Measurements from ENCODE around the gene LYSMD1. TPM values are rescaled to one million over a fixed set of nuclear protein-coding genes. Genes with fewer than 3 reads are reported as not detected.

Gene LYSMD1
- total and polyA plus RNA-seq, 2 of the 8 experiments (the other 6 are each of a cell fraction or from before 2014, with no cell fraction given) = 2.4 to 6.0 TPM

DNA sequence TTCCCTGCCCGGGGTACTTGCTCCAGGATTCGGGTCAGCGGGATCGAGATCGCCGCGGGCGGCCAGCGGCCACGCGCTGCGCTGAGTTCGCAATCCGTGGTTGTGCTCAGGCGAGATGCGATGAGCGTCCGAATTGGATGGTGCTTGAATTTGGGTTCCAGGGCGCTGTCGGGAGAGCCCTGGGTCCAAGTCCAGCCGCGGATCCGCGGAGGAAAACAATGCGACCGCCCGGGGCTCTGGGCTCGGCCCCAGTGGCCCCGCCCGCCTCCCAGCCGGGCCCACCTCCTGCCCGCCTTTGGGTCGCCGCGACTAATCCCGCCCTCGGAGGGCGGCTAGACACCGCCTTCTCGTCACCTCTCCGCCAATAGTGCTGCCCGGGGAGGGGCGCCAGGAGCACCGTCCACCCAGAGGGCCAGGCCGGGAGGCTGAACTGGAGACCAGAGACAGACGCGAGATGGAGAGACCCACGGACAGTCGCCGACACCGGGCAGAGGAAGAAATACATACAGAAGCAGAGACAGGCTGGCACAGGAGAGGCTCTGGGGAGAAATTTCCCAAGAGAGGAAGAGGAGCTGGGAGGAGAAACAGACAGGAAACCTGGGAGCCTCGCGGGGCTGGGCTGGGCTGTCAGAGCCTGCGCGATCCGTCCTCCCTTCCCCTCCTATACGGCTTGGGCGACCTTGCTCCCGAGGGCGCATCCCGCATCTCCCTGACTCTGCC, 19.1 kb downstream of the LYSMD1 start, which contains the start of gene SEMA6C:
Gene SEMA6C (minus strand): TSS at position 220 of the 720 bp plus-strand sequence. CDS start 4,010 bp downstream, outside the sequence.
- H3K27me3 ChIP-seq (replicated peaks in 1 of 4; ENCODE audit: control insufficient read depth in 3 of 4, extremely low read depth in 1 of 4, insufficient read depth in 3 of 4, low read length in 3 of 4) = peaks cover 0 to 17% (median 8%) of the 10 kb centered on the region in 4 experiments; a peak in 5 of 7 replicates
- peaks cover 5% of the 10 kb centered on the region; the same call in 1 of the 2 replicates for H3K79me1 ChIP-seq (ENCODE audit: low read depth, low read length)
- no peaks in the 10 kb centered on the region for H3K36me3 ChIP-seq (ENCODE audit: control insufficient read depth in 2 of 4, insufficient read depth in 4 of 4, low read length in 3 of 4)
- H3K23me2 ChIP-seq (ENCODE audit: low read depth, low read length) = peaks cover 16% of the 10 kb centered on the region
- peak within 1 kb of the TSS; percentile 98 to 100 for H3K4me2 ChIP-seq (ENCODE audit: insufficient read depth in 1 of 2, low read depth in 2 of 2, low read length in 2 of 2)
- peak within 1 kb of the TSS; percentile 91 for H2AFZ ChIP-seq (ENCODE audit: low read length)
- POLR2A ChIA-PET (ENCODE audit: partially characterized antibody) = interaction anchor here (1.0 to 10.7 kb wide), 4 partner anchors 10 to 98 kb away, joined by 3 to 124 read pairs (median 4); partner anchors contain the start of gene TNFAIP8L2
- H3K4me3 ChIP-seq (ENCODE audit: extremely low read depth in 1 of 4, insufficient read depth in 2 of 4, low read depth in 3 of 4, low read length in 4 of 4) = peak within 1 kb of the TSS; percentile 81 to 88 (median 85)
- no peak within 1 kb of the TSS for H3K56ac ChIP-seq (replicated peaks; ENCODE audit: insufficient read length, low read depth, low read length)
- no peak within 1 kb of the TSS for H3K14ac ChIP-seq (ENCODE audit: insufficient read length)
- no peak within 1 kb of the TSS for H2BK5ac ChIP-seq (ENCODE audit: low read depth, low read length)
- no peak within 1 kb of the TSS for H3K27ac ChIP-seq (ENCODE audit: low read depth, low read length)
- no peaks in the 10 kb centered on the region for H3K9me3 ChIP-seq (ENCODE audit: insufficient read depth in 2 of 2, low read depth in 1 of 2, low read length in 1 of 2)
- H3K4me1 ChIP-seq (replicated peaks in 1 of 4; ENCODE audit: control insufficient read depth in 3 of 4, insufficient read depth in 4 of 4, low read length in 3 of 4) = peaks cover 15 to 31% (median 21%) of the 10 kb centered on the region in 4 experiments
- H2AK5ac ChIP-seq (ENCODE audit: low read depth, low read length) = no peak within 1 kb of the TSS
- H4K91ac ChIP-seq (replicated peaks; ENCODE audit: insufficient read length, low read length) = peak within 1 kb of the TSS; percentile 66
- H3K4ac ChIP-seq (replicated peaks; ENCODE audit: insufficient read length, low read depth, low read length) = peak within 1 kb of the TSS; percentile 72
- H3K23ac ChIP-seq (ENCODE audit: insufficient read length) = no peak within 1 kb of the TSS
- H3K18ac ChIP-seq (ENCODE audit: extremely low read depth, low read length) = peak within 1 kb of the TSS; percentile 85
- no peak within 1 kb of the TSS for H2BK120ac ChIP-seq (replicated peaks; ENCODE audit: low read depth, low read length)
- FAIRE-seq (no peak), DNase-seq (ENCODE audit: low read depth in 1 of 2, low spot score in 2 of 2) (peak in 1 of 2 experiments; percentile 90)
- H4K5ac ChIP-seq (ENCODE audit: insufficient read length, low read depth, low read length) = no peak within 1 kb of the TSS
- 2% methylated on average over 47 of the region's 61 CpGs; no CpG with 5 or more reads in 1 of the 2 experiments for WGBS, 2 experiments (ENCODE audit: extremely low coverage in 1 of 2, insufficient coverage in 1 of 2, insufficient read length in 1 of 2, insufficient replicate concordance in 2 of 2, low coverage in 1 of 2, low lambda C conversion rate in 2 of 2, missing lambda C conversion rate in 1 of 2)
- H2BK20ac ChIP-seq (ENCODE audit: low read length) = no peak within 1 kb of the TSS
- H4K8ac ChIP-seq (ENCODE audit: extremely low read depth, insufficient read depth, low read length) = peak within 1 kb of the TSS; percentile 36; the same call in 1 of the 2 replicates
- CTCF ChIA-PET (ENCODE audit: partially characterized antibody) = interaction anchor here (0.7 to 1.6 kb wide), 7 partner anchors 9 to 119 kb away, joined by 3 to 5 read pairs (median 3); partner anchors contain the start of genes GABPB2 and TNFAIP8L2
- H3K79me2 ChIP-seq (ENCODE audit: control insufficient read depth in 1 of 2, insufficient read depth in 2 of 2, low read length in 2 of 2) = no peaks in the 10 kb centered on the region
- peak within 1 kb of the TSS; percentile 46 to 63 (median 56) for H3K9ac ChIP-seq (replicated peaks in 1 of 4; ENCODE audit: extremely low read depth in 1 of 4, low read depth in 3 of 4, low read length in 3 of 4)
- H2BK12ac ChIP-seq (ENCODE audit: low read depth, low read length) = no peak within 1 kb of the TSS; the same call in 1 of the 2 replicates
- 0 out of 2 replicates have a peak within 1 kb of the TSS, but pooled peaks have one; percentile 49 for H2BK15ac ChIP-seq (ENCODE audit: low read length)
- no peaks in the 10 kb centered on the region for H4K20me1 ChIP-seq (replicated peaks in 1 of 2; ENCODE audit: control insufficient read depth in 1 of 2, insufficient read depth in 2 of 2, low read length in 2 of 2)
- TF ChIP-seq CREB1 (IDR thresholded peaks at IDR 0.05) = no peak
- no peak for TF ChIP-seq SP2 (IDR thresholded peaks at IDR 0.05; ENCODE audit: low read length)
- no peak for TF ChIP-seq CTBP2 (IDR thresholded peaks at IDR 0.05; ENCODE audit: borderline replicate concordance, insufficient read depth, insufficient read length, low read length)
- TF ChIP-seq CBX8 (IDR thresholded peaks at IDR 0.05; ENCODE audit: borderline replicate concordance, low read depth, low read length) = no peak
- TF ChIP-seq GABPA (IDR thresholded peaks at IDR 0.05; ENCODE audit: borderline replicate concordance, insufficient read depth, low read length) = no peak
- TF ChIP-seq, protein P1, sequence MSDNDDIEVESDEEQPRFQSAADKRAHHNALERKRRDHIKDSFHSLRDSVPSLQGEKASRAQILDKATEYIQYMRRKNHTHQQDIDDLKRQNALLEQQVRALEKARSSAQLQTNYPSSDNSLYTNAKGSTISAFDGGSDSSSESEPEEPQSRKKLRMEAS (IDR thresholded peaks at IDR 0.05) = peak; percentile 33
- 0 out of 4 replicates have a peak, but pooled peaks have one; percentile 57 to 60 for TF ChIP-seq SIN3A (conservative IDR thresholded peaks at IDR 0.05 in 1 of 2, IDR thresholded peaks at IDR 0.05 in 1 of 2; ENCODE audit: low read depth in 1 of 2, low read length in 2 of 2)
- no peak for TF ChIP-seq EGR1 (IDR thresholded peaks at IDR 0.05; ENCODE audit: borderline replicate concordance, low read depth, low read length)
- TF ChIP-seq, protein P2, sequence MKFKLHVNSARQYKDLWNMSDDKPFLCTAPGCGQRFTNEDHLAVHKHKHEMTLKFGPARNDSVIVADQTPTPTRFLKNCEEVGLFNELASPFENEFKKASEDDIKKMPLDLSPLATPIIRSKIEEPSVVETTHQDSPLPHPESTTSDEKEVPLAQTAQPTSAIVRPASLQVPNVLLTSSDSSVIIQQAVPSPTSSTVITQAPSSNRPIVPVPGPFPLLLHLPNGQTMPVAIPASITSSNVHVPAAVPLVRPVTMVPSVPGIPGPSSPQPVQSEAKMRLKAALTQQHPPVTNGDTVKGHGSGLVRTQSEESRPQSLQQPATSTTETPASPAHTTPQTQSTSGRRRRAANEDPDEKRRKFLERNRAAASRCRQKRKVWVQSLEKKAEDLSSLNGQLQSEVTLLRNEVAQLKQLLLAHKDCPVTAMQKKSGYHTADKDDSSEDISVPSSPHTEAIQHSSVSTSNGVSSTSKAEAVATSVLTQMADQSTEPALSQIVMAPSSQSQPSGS (IDR thresholded peaks at IDR 0.05; ENCODE audit: low read length) = no peak
